Measurements from ENCODE around the gene LAMA3. TPM values are rescaled to one million over a fixed set of nuclear protein-coding genes. Genes with fewer than 3 reads are reported as not detected.
A peak's percentile ranks its signal among the peaks of the same experiment; 100 is the strongest.

The LAMA3 gene
- total RNA-seq, 1 experiment from 2014 or later = 6.4 TPM

DNA sequence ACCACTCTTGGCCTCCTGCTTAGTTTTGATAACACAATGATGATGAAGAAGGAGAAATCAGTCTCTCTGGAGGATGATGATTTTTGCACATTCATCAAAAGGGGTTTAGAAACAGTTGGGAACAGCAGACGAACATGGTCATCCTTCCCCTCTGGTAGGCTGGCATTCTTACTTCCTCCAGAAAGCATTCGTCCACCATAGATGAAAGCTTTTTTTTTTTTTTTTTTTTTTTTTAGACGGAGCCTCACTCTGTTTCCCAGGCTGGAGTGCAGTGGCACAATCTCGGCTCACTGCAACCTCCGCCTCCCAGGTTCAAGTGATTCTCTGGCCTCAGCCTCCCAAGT lies 281.8 kb downstream of the LAMA3 start:
- no peak for DNase-seq
- Histone ChIP-seq H3K36me3 (no peaks in the 10 kb centered on the region), H3K27me3 (no peaks in the 10 kb centered on the region), H3K9me3 (no peaks in the 10 kb centered on the region), H3K4me3 (no peak overlapping the region)

DNA sequence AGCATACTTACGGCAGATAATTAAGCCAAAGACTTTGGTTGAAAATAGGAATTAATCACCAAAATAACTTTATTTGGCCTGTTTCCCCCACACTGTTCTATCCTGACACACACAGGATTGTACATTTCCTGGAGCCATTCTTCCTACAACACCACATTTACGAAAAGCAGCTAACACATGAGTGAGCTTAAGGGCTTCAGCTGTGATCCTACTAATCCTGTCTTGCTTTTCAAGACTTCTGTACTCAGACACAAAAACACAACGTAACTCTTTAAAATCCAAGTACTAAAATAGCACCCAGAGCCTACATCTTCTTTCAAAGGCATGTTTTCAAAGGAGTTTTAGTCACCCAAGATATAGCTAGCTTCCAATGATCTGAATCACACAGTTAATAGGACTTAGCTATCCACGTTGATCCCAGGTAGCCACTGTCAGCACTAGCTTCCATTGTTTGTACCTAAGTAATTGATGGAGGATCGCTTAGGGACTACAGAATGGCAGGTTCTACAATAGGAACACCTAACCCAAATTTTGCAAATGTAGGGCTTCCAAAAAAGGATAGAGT lies 282.5 kb downstream of the LAMA3 start:
- no peaks in the 10 kb centered on the region for H3K27me3 ChIP-seq
- DNase-seq = no peak
- H3K9me3 ChIP-seq = no peaks in the 10 kb centered on the region
- H3K4me3 ChIP-seq = no peak overlapping the region
- no peaks in the 10 kb centered on the region for H3K36me3 ChIP-seq

DNA sequence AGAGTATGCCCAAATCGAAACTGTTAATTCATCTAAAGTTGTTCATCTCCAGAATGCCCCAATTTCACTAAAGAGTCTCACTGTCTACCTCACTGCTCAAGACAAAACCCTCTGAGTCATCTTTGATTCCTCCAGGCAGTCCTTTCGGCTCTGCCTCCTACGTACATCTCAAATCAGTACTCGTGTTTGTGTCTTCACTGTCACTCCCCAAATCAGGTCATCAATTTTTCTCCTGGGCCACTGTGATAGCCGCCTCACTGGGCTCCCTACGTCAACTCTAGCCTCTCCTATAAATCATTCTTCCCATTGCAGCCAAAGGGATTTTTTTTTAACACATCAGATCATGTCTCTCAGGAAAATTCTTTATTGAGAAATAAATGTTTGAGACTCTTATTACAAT lies 283.2 kb downstream of the LAMA3 start:
- Histone ChIP-seq H3K27me3 (no peaks in the 10 kb centered on the region), H3K4me3 (no peak overlapping the region), H3K36me3 (no peaks in the 10 kb centered on the region), H3K9me3 (no peaks in the 10 kb centered on the region)
- no peak for DNase-seq

DNA sequence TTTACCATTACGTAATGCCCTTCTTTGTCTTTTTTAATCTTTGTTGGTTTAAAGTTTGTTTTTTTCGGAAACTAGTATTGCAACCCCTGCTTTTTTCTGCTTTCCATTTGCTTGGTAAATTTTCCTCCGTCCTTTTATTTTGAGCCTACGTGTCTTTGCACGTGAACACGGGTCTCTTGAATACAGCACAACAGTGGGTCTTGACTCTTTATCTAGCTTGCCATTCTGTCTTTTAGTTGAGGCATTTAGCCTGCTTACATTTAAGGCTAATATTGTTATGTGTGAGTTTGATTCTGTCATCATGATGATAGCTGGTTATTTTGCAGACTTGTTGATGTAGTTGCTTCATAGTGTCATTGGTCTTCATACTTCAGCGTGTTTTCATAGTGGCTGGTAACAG lies 287.9 kb downstream of the LAMA3 start:
- Histone ChIP-seq H3K9me3 (no peaks in the 10 kb centered on the region), H3K4me3 (no peak overlapping the region), H3K27me3 (no peaks in the 10 kb centered on the region), H3K36me3 (no peaks in the 10 kb centered on the region)
- DNase-seq = no peak

DNA sequence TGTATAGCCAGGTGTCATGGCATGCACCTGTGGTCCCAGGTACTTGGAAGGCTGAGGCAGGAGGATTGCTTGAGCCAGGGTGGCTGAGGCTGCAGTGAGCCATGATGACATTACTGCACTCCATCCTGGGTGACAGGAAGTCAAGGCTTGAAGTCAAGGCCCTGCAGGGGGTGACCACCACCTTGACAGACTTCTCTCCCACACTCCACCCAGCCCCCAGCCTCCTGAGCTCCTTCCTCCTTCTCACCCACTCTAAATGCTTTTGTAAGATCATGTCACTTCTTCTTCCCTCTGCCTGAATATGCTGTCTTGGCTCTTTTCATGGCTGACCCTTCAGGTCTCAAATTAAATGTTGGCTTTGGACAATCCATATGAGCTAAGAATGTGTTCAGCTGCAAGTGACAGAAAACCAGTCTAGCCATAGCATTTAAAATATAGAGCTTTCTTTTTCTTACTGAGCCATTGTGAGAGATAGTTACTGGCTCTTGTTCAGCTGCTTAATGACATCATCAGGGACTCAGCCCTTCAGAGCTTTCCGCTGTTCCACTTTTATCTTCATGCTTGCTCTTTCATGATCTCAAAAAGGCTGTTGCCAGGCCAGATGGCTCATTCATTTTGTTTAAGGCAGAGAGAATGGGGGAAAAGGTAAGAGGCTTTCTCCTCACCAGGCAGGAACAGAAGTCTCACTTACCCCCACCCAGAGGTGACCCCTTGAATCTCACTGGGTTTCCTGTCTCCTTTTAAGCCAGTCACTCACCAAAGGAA lies 288.6 kb downstream of the LAMA3 start:
- no peaks in the 10 kb centered on the region for H3K36me3 ChIP-seq
- no peak overlapping the region for H3K4me3 ChIP-seq
- no peaks in the 10 kb centered on the region for H3K27me3 ChIP-seq
- DNase-seq = no peak
- H3K9me3 ChIP-seq = no peaks in the 10 kb centered on the region

DNA sequence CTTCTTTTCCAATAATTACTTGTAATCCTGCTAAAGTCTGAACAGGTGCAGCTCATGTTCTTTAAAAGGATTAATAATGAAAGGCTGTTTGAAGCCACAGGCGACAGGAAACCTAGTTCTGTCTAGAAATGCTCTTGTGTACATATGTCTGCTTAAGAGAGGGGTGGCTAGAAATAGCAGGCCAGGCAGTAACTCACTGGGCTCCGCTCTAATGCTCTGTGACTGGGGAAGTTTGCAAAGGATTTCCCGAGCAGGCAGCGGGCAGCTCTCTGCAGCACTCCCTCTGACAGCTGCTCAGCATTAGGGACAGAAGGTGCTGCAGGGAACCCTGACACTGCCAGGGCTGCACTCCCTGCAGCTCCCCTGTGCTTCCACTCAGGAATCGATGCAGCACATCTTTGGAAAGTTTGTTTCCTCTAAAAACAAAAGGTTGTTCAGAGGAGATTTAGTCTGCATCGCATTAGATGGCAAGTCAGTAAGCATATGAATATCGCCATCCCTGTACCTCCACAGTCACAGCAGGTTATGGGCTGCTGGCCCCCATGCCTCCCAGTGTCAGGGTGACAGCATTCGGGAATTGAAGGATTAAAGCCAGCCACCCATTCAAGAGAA lies 292.2 kb downstream of the LAMA3 start:
- Histone ChIP-seq H3K9me3 (no peaks in the 10 kb centered on the region), H3K36me3 (no peaks in the 10 kb centered on the region), H3K27me3 (no peaks in the 10 kb centered on the region), H3K4me3 (no peak overlapping the region)
- DNase-seq = no peak

DNA sequence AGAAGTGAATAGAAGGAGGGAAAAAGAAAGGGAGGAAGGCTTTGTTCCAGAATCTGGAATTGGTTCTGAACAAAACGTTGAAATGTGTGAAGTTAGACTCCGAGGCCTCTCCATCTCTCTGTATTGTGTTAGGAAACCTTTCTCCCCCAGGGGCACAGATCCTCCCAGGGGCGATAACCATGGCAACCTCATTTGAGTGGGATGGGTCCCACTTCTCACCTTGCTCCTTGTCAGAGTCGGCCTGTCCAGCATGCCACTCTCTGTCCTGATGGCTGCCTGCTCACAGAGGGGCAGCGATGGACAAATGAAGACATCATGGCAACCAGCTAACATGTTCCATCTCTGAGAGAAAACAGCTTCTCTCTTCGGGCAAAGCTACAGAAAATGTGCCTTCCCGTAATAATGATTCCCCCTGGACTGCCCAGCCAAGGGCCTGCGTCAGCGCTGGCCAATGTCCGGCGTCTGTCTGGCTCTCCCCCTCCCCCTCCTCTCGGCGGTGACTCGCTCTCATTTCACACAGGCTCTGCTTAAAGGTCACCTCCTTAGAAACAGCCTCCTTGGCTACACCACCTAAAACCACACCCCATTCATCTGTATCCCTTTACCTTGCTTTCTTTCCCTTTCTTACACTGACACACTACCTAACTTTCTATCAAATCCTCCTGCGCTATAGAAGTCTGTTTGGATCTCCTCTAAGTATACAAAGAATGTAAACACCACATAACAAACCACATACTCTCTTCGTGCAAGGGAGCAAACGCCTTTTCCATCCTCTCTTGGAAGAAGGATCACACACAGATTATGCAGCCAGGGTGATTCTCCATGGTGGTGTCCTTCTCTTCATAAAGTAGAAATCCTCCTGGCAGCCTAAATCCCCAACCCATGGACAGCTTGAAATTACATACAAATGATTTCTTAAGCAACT lies 293.2 kb downstream of the LAMA3 start:
- Histone ChIP-seq H3K4me3 (no peak overlapping the region), H3K27me3 (no peaks in the 10 kb centered on the region), H3K36me3 (no peaks in the 10 kb centered on the region), H3K9me3 (no peaks in the 10 kb centered on the region)
- no peak for DNase-seq

DNA sequence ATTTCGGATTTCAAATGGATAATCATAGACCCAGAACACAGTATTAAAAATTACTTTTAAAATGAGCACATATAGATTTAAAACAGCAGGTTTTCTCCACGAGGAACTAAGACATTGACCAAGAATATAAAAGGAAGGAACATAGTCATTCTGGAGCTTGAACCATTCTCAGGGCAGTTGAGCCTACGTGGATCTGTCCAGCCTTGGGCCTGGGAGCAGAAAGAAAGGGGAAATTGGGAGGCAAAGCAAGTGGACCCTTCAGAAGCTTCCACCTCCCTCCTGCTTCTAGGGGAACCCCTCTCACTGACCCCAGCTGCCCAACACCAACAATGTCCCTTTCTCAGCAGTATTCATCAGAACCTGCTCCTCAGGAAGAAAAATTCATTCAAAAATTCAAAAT lies 293.9 kb downstream of the LAMA3 start:
- no peaks in the 10 kb centered on the region for H3K36me3 ChIP-seq
- no peaks in the 10 kb centered on the region for H3K27me3 ChIP-seq
- H3K4me3 ChIP-seq = no peak overlapping the region
- DNase-seq = no peak
- H3K9me3 ChIP-seq = no peaks in the 10 kb centered on the region

DNA sequence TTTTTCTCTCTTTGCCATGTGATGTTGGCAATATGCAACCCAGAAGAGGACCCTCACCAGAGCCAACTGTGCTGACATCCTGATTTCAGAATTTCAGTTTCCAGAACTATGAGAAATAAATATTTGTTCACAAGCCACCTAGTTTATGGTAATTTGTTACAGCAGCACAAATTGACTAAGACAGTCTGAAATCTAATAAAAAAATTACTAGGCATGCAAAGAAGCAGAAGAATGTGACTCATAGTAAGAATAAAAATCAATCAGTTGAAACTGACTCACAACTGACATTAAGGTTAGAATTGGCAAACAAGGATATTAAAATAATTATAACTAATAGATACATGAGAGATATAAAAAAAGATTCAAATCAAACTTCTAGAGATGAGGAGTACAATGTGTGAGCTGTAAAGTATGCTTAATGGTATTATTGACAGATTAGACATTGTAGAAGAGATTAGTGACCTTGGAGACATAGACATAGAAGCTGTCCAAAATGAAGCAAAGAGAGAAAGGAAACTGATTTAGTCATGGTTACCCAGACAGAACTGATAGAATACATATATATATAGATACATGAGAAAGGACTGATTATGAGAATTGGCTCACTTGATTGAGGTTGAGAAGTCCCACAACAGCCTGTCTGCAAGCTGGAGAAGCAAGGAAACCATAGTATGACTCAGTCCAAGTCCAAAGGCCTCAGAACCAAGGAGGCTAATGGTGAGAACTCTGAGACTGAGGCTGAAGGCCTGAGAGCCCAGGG lies 297.5 kb downstream of the LAMA3 start:
- H3K36me3 ChIP-seq = no peaks in the 10 kb centered on the region
- H3K27me3 ChIP-seq = no peaks in the 10 kb centered on the region
- H3K4me3 ChIP-seq = no peak overlapping the region
- no peaks in the 10 kb centered on the region for H3K9me3 ChIP-seq
- no peak for DNase-seq

DNA sequence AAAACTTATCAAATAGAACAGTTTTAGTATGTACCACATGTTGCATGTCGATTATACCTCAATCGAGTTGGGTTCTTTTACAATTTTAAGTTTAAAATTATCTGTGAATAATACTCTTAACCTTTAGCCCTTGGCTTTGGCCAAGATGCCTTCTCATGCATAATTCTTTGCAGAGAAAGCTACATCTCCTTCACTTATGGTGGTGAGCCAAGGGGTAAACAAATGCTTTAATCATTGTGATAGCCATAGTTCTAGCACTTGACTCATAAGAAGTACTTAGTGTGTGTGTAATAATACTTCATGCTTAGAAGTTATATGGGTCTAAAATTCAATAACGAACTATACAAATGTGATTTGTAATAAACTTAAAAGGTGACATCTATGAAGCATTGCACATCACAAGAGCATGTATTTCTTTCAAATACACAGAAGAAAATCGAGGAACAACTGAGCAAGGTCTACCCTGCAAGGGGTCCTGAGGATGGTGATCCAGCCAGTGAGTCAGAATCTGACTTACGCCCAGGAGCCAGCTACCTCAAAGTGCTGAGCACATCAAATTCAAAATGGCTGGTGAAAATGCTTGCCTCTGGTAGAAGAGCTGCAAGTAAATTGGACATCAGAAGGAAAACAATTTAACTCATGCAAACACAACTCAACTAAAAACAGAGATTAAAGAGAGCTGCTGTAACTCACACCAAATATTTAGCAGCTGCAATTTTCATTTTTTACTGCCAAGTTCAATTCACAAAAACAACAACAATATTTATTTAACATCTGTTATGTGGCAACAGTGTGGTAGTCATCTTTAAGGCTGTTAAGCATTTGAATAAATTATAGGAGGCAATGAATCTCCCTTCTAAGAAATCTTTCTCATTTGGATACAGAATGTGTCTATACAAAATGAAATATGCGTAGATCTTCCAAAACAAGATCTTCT lies 301.5 kb downstream of the LAMA3 start:
- DNase-seq = peak; percentile 50
- Histone ChIP-seq H3K9me3 (no peaks in the 10 kb centered on the region), H3K36me3 (no peaks in the 10 kb centered on the region), H3K4me3 (no peak overlapping the region), H3K27me3 (no peaks in the 10 kb centered on the region)

DNA sequence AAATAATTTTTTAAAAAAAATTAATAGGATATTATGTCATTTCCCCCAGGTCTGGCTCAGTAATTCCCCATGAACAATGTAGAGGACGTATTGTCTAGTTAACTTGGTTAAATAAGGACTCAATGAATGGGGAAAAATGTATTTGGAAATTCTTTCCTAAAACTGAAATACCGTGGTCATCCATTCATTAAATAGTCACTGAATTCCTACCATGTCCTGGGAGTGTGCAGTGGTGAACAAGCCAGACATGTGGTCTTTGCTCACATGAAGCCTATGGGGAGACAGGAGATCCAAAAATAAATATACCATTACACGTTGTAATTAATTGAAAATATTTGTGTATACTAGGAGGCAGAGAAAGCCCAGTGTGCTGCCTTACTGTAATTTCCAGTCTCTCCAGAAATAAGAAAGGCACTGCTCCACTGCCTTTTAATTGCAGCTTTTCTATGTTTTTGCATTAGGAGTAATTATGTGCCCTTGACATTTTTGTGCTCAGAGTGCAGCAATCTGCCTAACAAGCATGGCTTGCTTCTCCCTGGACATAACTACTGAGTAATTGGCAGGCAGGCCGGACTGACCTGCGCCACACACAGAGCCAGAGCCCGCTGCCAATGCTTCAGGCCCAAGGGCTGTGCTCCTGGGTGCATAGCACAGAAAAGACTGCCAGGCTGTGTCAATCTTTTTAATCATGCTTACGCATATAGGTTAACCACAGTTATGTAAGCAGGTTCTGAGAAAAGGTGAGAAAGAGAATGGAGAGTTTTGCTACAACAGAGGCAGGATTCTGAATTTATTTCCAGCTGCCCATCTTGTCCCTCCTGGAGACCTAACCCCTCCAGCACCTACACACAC lies 303.1 kb downstream of the LAMA3 start:
- peak; percentile 91 for DNase-seq
- H3K36me3 ChIP-seq = no peaks in the 10 kb centered on the region
- H3K9me3 ChIP-seq = no peaks in the 10 kb centered on the region
- no peak overlapping the region for H3K4me3 ChIP-seq
- no peaks in the 10 kb centered on the region for H3K27me3 ChIP-seq

DNA sequence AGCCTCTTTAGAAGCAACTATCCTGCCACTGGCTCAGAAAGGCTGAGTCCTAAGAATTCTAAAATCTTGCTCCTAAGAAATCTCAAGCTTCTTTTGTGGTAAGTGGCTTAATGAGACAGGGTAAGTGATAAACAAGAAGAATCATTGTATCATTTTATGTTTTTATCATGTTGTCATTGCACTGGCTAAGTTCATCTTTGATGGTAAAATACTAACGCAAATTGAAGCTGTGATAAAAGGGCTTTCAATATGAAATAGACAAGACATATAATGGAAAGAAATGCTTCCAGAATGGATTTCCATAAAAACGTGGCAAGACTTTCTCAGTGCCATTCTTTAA lies 303.7 kb downstream of the LAMA3 start:
- no peaks in the 10 kb centered on the region for H3K36me3 ChIP-seq
- no peaks in the 10 kb centered on the region for H3K9me3 ChIP-seq
- H3K27me3 ChIP-seq = no peaks in the 10 kb centered on the region
- DNase-seq = no peak
- H3K4me3 ChIP-seq = no peak overlapping the region

DNA sequence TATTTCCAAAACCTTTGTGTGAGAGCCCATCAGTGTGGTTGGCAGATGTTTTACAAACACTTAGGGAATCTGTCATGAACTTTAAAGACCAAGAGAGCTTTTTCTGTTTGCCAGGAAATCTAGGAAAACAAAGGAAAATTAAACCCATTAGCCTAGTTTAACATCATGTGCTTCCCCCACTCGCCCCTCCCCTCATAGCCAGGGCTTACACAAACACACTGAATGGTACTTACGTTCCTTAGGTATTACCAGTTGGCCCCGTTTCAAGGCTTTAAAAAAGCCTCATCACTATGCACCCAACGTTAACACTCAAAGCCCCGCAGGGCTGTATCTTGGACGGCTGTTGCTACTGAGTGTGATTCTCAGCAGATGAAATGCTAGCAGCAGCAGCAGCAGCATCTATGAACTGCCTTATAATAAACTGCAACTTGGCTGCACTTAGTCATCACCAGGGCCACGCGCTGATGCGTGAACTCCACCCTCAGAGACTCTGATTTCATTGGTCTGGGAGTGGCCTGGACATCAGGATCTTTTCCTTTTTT lies 305.2 kb downstream of the LAMA3 start:
- no peak overlapping the region for H3K4me3 ChIP-seq
- peak; percentile 90 for DNase-seq
- no peaks in the 10 kb centered on the region for H3K27me3 ChIP-seq

DNA sequence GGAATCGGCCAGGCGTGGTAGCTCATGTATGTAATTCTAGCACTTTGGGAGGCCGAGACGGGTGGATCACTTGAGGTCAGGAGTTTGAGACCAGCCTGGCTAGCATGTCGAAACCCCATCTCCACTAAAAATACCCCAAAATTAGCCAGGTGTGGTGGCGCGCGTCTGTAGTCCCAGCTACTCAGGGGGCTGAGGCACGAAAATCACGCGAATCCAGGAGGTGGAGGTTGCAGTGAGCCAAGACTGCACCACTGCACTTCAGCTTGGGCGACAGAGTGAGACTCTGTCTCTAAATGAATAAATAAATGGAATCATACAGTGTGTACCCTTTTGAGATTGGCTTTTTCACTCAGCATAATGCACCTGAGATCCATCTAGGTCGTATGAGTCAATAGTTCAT lies 305.9 kb downstream of the LAMA3 start:
- Histone ChIP-seq H3K27me3 (no peaks in the 10 kb centered on the region), H3K36me3 (no peaks in the 10 kb centered on the region), H3K4me3 (no peak overlapping the region), H3K9me3 (no peaks in the 10 kb centered on the region)
- no peak for DNase-seq

More for the DNA sequence above, 305.2 kb downstream of the LAMA3 start:
- no peaks in the 10 kb centered on the region for H3K9me3 ChIP-seq
- no peaks in the 10 kb centered on the region for H3K36me3 ChIP-seq

DNA sequence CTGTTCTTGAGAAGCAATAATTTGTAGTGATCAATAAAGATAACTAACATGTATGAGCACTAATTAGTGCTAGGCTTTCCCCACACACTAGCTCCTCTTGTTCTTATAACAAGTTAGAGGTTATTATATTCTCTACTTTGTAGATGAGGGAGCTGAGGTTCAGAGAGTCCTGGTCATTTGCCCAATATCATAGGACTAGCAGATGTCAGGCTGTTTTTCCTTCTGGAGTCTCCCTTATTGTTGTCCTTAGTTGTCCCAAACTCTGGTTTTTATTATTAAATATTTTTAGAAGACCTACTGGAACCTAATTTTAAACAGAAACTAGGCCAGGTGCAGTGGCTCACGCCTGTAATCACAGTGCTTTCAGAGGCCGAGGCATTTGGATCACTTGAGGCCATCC lies 308.8 kb downstream of the LAMA3 start:
- H3K27me3 ChIP-seq = no peaks in the 10 kb centered on the region
- no peak overlapping the region for H3K4me3 ChIP-seq
- no peaks in the 10 kb centered on the region for H3K9me3 ChIP-seq
- DNase-seq = no peak
- H3K36me3 ChIP-seq = no peaks in the 10 kb centered on the region
